ENCODE results near the gene LCN6. TPM values are rescaled to one million over a fixed set of nuclear protein-coding genes. Genes with fewer than 3 reads are reported as not detected.

The LCN6 gene
- total RNA-seq, 1 experiment from 2014 or later = not detected

- H3K36me3 Mint-ChIP-seq (ENCODE audit: insufficient read depth in 1 of 3, low read depth in 3 of 3) = no peaks in the 10 kb centered on the region
- Histone ChIP-seq H2AK5ac (ENCODE audit: insufficient read length, low read length) (no peak overlapping the region), H3K9ac (ENCODE audit: extremely low read depth, insufficient read length, low read length) (no peak overlapping the region), H3K9me3 (ENCODE audit: control insufficient read depth, low read depth, low read length) (no peaks in the 10 kb centered on the region), H4K8ac (replicated peaks; ENCODE audit: insufficient read length, low read depth, low read length) (no peak overlapping the region), H3K18ac (ENCODE audit: insufficient read length, low read depth, low read length) (no peak overlapping the region), H3K79me2 (ENCODE audit: insufficient read depth, low read length) (no peaks in the 10 kb centered on the region), H2BK15ac (ENCODE audit: low read depth, low read length) (no peak overlapping the region), H3K27me3 (ENCODE audit: insufficient read depth, low read length) (no peaks in the 10 kb centered on the region), H3K23ac (ENCODE audit: insufficient read length, low read depth, low read length) (no peak overlapping the region), H4K91ac (ENCODE audit: insufficient read length, low read depth, low read length) (no peak overlapping the region), H3T11ph (ENCODE audit: low read length) (no peak overlapping the region), H2BK12ac (ENCODE audit: insufficient read length, low read depth, low read length) (no peak overlapping the region), H2BK5ac (ENCODE audit: insufficient read length, low read length) (no peak overlapping the region), H3K27ac (ENCODE audit: insufficient read length, low read depth, low read length) (no peak overlapping the region), H3K4me1 (ENCODE audit: insufficient read depth, low read length) (no peaks in the 10 kb centered on the region), H3K14ac (ENCODE audit: insufficient read depth, low read length) (no peak overlapping the region), H4K20me1 (ENCODE audit: control insufficient read depth, insufficient read depth, insufficient read length) (no peaks in the 10 kb centered on the region), H3K23me2 (ENCODE audit: insufficient read length, low read depth, low read length, poor library complexity, severe bottlenecking) (peaks cover 3% of the 10 kb centered on the region), H2BK120ac (ENCODE audit: low read depth, low read length, poor library complexity, severe bottlenecking) (no peak overlapping the region), H2AFZ (ENCODE audit: low read length) (no peak overlapping the region), H3K4ac (ENCODE audit: low read depth, low read length) (no peak overlapping the region), H3K4me2 (ENCODE audit: insufficient read depth, insufficient read length, low read length) (no peak overlapping the region), H3K79me1 (ENCODE audit: insufficient read depth, low read depth, low read length, poor library complexity, severe bottlenecking) (no peaks in the 10 kb centered on the region), H2BK20ac (ENCODE audit: low read depth, low read length, poor library complexity, severe bottlenecking) (no peak overlapping the region), H3K56ac (ENCODE audit: insufficient read length, low read depth, low read length) (no peak overlapping the region), H4K5ac (ENCODE audit: insufficient read length, low read depth, low read length) (no peak overlapping the region)
- DNase-seq = no peak
- no peak for TF ChIP-seq CTCF (conservative IDR thresholded peaks at IDR 0.05)
- no peak overlapping the region for H3K27ac Mint-ChIP-seq
- peaks cover 0 to 16% of the 10 kb centered on the region in 2 experiments; a peak in 1 of 4 replicates for H3K4me1 Mint-ChIP-seq
- no peak overlapping the region for H3K4me3 Mint-ChIP-seq
- no peaks in the 10 kb centered on the region for H3K9me3 Mint-ChIP-seq
- no CpG with 5 or more reads among the region's 22 CpGs for WGBS (ENCODE audit: extremely low coverage, insufficient read length, low lambda C conversion rate)
- H3K27me3 Mint-ChIP-seq (ENCODE audit: low read depth) = peaks cover 6% of the 10 kb centered on the region; the same call in 1 of the 2 replicates
These were observed 2.2 kb downstream of the LCN6 start for GRCh38 chr9:136746155-136746490.
